Trophoblast cell (in vitro differentiated cells and primary cell): Measurements from ENCODE around the gene NDUFC2.
"Not testable (repeated sequence)": the region's sequence is repeated elsewhere in the genome, so short reads cannot be mapped to it uniquely, and the experiment has no call there.

Experiments
- DNase-seq, 2 donors: peaks; one replicate each; pipeline ENCODE4 v3.0.0-alpha.2; 2016
- H2AFZ ChIP-seq: 2 replicates; pipeline ENCODE4 v1.6.1; 2013; ENCODE audit warnings: low read length, moderate library complexity, mild to moderate bottlenecking; ENCODE audit not compliant: insufficient read depth, poor library complexity
- H2AK5ac ChIP-seq: 2 replicates; pipeline ENCODE4 v1.6.1; 2013; ENCODE audit warnings: mild to moderate bottlenecking, low read length
- H2BK120ac ChIP-seq: 2 replicates; pipeline ENCODE4 v1.6.1; 2013; ENCODE audit warnings: low read length, mild to moderate bottlenecking, moderate library complexity; ENCODE audit not compliant: insufficient read depth, poor library complexity
- H2BK12ac ChIP-seq: 2 replicates; pipeline ENCODE4 v1.6.1; 2013; ENCODE audit warnings: mild to moderate bottlenecking, low read length, moderate library complexity
- H2BK5ac ChIP-seq: 2 replicates; pipeline ENCODE4 v1.6.1; 2013; ENCODE audit warnings: low read length, low read depth, moderate library complexity, mild to moderate bottlenecking; ENCODE audit not compliant: poor library complexity
- H3K14ac ChIP-seq: 2 replicates; pipeline ENCODE4 v1.6.1; 2013; ENCODE audit warnings: mild to moderate bottlenecking, low read length
- H3K18ac ChIP-seq: 2 replicates; pipeline ENCODE4 v1.6.1; 2013; ENCODE audit warnings: mild to moderate bottlenecking, low read length
- H3K23ac ChIP-seq: 2 replicates; pipeline ENCODE4 v1.6.1; 2013; ENCODE audit warnings: low read length
- H3K27ac ChIP-seq: 2 replicates; pipeline ENCODE4 v1.5.1; 2013; ENCODE audit warnings: low read depth, mild to moderate bottlenecking, inconsistent platforms, low read length, moderate library complexity
- H3K27me3 ChIP-seq: 2 replicates; pipeline ENCODE4 v1.6.1; 2013; ENCODE audit warnings: inconsistent platforms, mild to moderate bottlenecking, low read length, moderate library complexity; ENCODE audit not compliant: insufficient read depth
- H3K36me3 ChIP-seq, 2 experiments: 1 replicate in 1 of 2; 2 replicates in 1 of 2; pipeline ENCODE4 v1.6.1; 2013; ENCODE audit warnings: low read length in 2 of 2, mild to moderate bottlenecking in 2 of 2, moderate library complexity in 1 of 2; ENCODE audit not compliant: insufficient read depth in 2 of 2, control insufficient read depth in 1 of 2
- H3K4ac ChIP-seq: 2 replicates; pipeline ENCODE4 v1.6.1; 2013; ENCODE audit warnings: low read depth, mild to moderate bottlenecking, low read length, moderate library complexity
- H3K4me1 ChIP-seq, 2 experiments: 1 replicate in 1 of 2; 2 replicates in 1 of 2; pipeline ENCODE4 v1.6.1; 2013; ENCODE audit warnings: low read length in 2 of 2, mild to moderate bottlenecking in 2 of 2, moderate library complexity in 1 of 2; ENCODE audit not compliant: insufficient read depth in 2 of 2, control insufficient read depth in 1 of 2
- H3K4me2 ChIP-seq: 2 replicates; pipeline ENCODE4 v1.6.1; 2013; ENCODE audit warnings: inconsistent platforms, mild to moderate bottlenecking, low read length, moderate library complexity
- H3K4me3 ChIP-seq: 2 replicates; pipeline ENCODE4 v1.5.1; 2013; ENCODE audit warnings: mild to moderate bottlenecking, low read depth, low read length, inconsistent platforms
- H3K79me1 ChIP-seq: one replicate; pipeline ENCODE4 v1.6.1; 2013; ENCODE audit warnings: low read length
- H3K79me2 ChIP-seq: 2 replicates; pipeline ENCODE4 v1.6.1; 2013; ENCODE audit warnings: low read length, mild to moderate bottlenecking; ENCODE audit not compliant: control insufficient read depth, insufficient read depth, poor library complexity
- H3K9ac ChIP-seq: 2 replicates; pipeline ENCODE4 v1.6.1; 2013; ENCODE audit warnings: mild to moderate bottlenecking, low read length
- H3K9me3 ChIP-seq: 2 replicates; pipeline ENCODE4 v1.6.1; 2013; ENCODE audit warnings: low read depth, mild to moderate bottlenecking, control low read depth, inconsistent platforms, low read length; ENCODE audit not compliant: insufficient read depth
- H4K12ac ChIP-seq: 2 replicates; pipeline ENCODE4 v1.6.1; 2013; ENCODE audit warnings: low read depth, mild to moderate bottlenecking, low read length, moderate library complexity
- H4K8ac ChIP-seq: 2 replicates; pipeline ENCODE4 v1.6.1; 2013; ENCODE audit warnings: low read depth, mild to moderate bottlenecking, low read length, moderate library complexity
- H4K91ac ChIP-seq: one replicate; pipeline ENCODE4 v1.6.1; 2013; ENCODE audit warnings: low read depth, mild to moderate bottlenecking, low read length, moderate library complexity
- WGBS: extraction: QIAGEN DNeasy Blood & Tissue Kit; methylation state at CpG from one replicate; pipeline ENCODE4 v1.1.7; 2013; ENCODE audit warnings: missing lambda C conversion rate; ENCODE audit not compliant: insufficient read length, insufficient coverage; ENCODE audit errors: extremely low coverage; 5-methylcytosine and 5-hydroxymethylcytosine counted together

NDUFC2 gene

GRCh38 chr11:78059749-78060328 is 19.8 kb downstream of the NDUFC2 start:
- H3K36me3 ChIP-seq, H3K18ac ChIP-seq, H2BK12ac ChIP-seq, H3K4me3 ChIP-seq, H3K9ac ChIP-seq, H4K12ac ChIP-seq, DNase-seq, H2BK120ac ChIP-seq, H3K79me2 ChIP-seq, H3K4me1 ChIP-seq, H3K4me2 ChIP-seq, H2BK5ac ChIP-seq, H3K9me3 ChIP-seq, H2AFZ ChIP-seq, H3K23ac ChIP-seq, H3K14ac ChIP-seq, H4K8ac ChIP-seq, H3K4ac ChIP-seq, H2AK5ac ChIP-seq, H3K27me3 ChIP-seq, H4K91ac ChIP-seq, H3K79me1 ChIP-seq, H3K27ac ChIP-seq: not testable (repeated sequence)
- WGBS, result no CpG with 5 or more reads among the region's 9 CpGs

GRCh38 chr11:78057462-78058055 is 22.1 kb downstream of the NDUFC2 start:
- Histone ChIP-seq H3K79me2 (no peaks in the 10 kb centered on the region), H2BK5ac (no peak overlapping the region), H2BK12ac (no peak overlapping the region), H3K23ac (no peak overlapping the region), H4K8ac (no peak overlapping the region), H3K27me3 (no peaks in the 10 kb centered on the region), H3K9ac (no peak overlapping the region), H3K79me1 (peaks cover 2% of the 10 kb centered on the region), H3K4me1 (peaks cover 2 to 3% of the 10 kb centered on the region in 2 experiments), H3K18ac (no peak overlapping the region), H3K4ac (no peak overlapping the region), H2AFZ (no peak overlapping the region), H3K4me2 (no peak overlapping the region), H3K9me3 (no peaks in the 10 kb centered on the region), H3K27ac (no peak overlapping the region), H2AK5ac (no peak overlapping the region), H2BK120ac (peak overlapping the region; percentile 22), H4K91ac (no peak overlapping the region), H3K14ac (no peak overlapping the region), H3K36me3 (no peaks in the 10 kb centered on the region), H4K12ac (no peak overlapping the region), H3K4me3 (no peak overlapping the region)
- no peak for DNase-seq
- no CpG with 5 or more reads among the region's 10 CpGs for WGBS

- Histone ChIP-seq H3K27ac (no peak overlapping the region), H3K79me1 (peaks cover 5% of the 10 kb centered on the region), H2BK120ac (no peak overlapping the region), H2BK12ac (no peak overlapping the region), H3K9me3 (no peaks in the 10 kb centered on the region), H3K79me2 (no peaks in the 10 kb centered on the region), H3K4ac (no peak overlapping the region), H4K12ac (no peak overlapping the region), H2AFZ (no peak overlapping the region), H4K91ac (no peak overlapping the region), H3K36me3 (no peaks in the 10 kb centered on the region), H3K4me2 (no peak overlapping the region), H3K14ac (no peak overlapping the region), H3K27me3 (no peaks in the 10 kb centered on the region), H3K4me3 (no peak overlapping the region), H3K9ac (no peak overlapping the region), H3K23ac (no peak overlapping the region), H2AK5ac (no peak overlapping the region), H4K8ac (no peak overlapping the region), H3K4me1 (peaks cover 2 to 4% of the 10 kb centered on the region in 2 experiments), H2BK5ac (no peak overlapping the region), H3K18ac (no peak overlapping the region)
- no CpG with 5 or more reads among the region's 3 CpGs for WGBS
- DNase-seq, result no peak
Measured at GRCh38 chr11:78056093-78056492, 23.6 kb downstream of the NDUFC2 start.

GRCh38 chr11:78054971-78055370 is 24.7 kb downstream of the NDUFC2 start:
- WGBS, result no CpG with 5 or more reads among the region's 4 CpGs
- H3K27ac ChIP-seq, result no peak overlapping the region

More at GRCh38 chr11:78054971-78055370, 24.7 kb downstream of the NDUFC2 start:
- Histone ChIP-seq H3K4me3 (no peak overlapping the region), H3K4me1 (peaks cover 6 to 11% of the 10 kb centered on the region in 2 experiments), H3K14ac (no peak overlapping the region), H4K12ac (no peak overlapping the region), H3K9me3 (no peaks in the 10 kb centered on the region), H4K8ac (no peak overlapping the region), H3K79me2 (no peaks in the 10 kb centered on the region), H3K36me3 (no peaks in the 10 kb centered on the region), H3K27me3 (no peaks in the 10 kb centered on the region), H3K4me2 (no peak overlapping the region), H3K23ac (no peak overlapping the region), H2AFZ (no peak overlapping the region), H2BK120ac (no peak overlapping the region), H3K79me1 (peaks cover 14% of the 10 kb centered on the region), H2BK5ac (no peak overlapping the region), H3K18ac (no peak overlapping the region), H4K91ac (no peak overlapping the region), H2AK5ac (no peak overlapping the region), H2BK12ac (no peak overlapping the region), H3K4ac (no peak overlapping the region), H3K9ac (no peak overlapping the region)
- DNase-seq, result no peak
